CD1c-positive myeloid dendritic cell (primary cell): ENCODE results near the gene SMIM28.

Experiments
- DNase-seq: peaks from one replicate; pipeline ENCODE4 v3.0.0-alpha.2; 2016; ENCODE audit errors: extremely low spot score

Gene SMIM28

GRCh38 chr6:138374230-138374629 is 3.5 kb upstream of the SMIM28 start:
- no peak for DNase-seq

DNA sequence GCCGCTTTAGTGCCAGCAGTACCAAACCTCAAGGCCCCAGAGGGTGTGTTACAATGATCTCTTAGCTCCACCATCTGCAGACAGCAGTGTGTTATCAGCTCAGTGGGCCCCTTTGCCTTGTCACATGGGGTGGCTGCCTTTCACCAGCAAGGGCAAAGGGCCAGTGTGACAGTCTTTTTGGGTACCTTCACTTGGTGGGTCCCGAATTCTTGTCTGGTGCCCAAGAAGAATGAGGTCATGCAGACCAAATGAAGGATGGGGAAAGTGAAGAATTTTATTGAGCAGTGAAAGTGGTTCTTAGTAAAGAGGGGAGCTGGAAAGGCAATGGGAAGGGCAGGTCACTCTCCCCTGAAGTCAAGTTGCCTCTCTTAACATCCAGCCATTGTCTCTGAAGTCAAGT is 2.9 kb upstream of the SMIM28 start:
- DNase-seq = no peak

DNA sequence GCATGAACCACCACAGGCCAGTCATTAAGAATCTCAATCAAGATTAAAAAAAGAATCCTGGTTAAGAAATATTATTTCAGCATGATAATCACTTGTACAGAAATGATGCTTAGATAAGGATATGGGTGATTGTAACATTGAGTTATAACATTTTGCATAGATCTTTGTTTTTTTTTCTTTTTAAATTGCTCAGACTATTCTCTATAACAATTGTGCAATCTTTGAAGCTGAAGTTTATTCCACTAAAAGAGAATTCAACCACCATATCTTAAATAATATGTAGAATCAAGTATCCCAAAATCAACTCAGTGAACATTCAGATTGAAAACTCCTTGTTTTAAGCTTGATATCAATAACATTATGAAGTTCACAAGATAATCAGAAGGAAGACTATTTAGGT is 663 bp upstream of the SMIM28 start:
- DNase-seq = no peak

DNA sequence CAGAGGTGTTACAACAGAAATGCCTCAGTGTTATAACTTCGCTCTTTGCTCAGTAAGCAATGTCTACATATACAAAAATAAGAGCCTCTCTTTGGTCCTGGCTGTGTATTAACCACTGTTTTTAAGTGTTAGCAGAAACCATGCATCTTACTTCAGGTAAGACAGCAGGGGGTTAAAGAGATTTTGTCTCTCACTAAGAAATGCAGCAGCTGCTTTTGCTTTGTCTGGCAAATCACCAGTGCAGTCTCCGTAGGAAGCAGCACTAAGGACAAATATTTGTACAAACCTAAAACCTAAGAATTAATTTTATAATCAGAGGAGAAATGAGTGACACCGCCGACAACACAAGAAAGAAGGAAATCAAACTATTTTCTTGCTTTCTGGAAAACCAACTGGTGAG is 758 bp downstream of the SMIM28 start:
- no peak for DNase-seq

DNA sequence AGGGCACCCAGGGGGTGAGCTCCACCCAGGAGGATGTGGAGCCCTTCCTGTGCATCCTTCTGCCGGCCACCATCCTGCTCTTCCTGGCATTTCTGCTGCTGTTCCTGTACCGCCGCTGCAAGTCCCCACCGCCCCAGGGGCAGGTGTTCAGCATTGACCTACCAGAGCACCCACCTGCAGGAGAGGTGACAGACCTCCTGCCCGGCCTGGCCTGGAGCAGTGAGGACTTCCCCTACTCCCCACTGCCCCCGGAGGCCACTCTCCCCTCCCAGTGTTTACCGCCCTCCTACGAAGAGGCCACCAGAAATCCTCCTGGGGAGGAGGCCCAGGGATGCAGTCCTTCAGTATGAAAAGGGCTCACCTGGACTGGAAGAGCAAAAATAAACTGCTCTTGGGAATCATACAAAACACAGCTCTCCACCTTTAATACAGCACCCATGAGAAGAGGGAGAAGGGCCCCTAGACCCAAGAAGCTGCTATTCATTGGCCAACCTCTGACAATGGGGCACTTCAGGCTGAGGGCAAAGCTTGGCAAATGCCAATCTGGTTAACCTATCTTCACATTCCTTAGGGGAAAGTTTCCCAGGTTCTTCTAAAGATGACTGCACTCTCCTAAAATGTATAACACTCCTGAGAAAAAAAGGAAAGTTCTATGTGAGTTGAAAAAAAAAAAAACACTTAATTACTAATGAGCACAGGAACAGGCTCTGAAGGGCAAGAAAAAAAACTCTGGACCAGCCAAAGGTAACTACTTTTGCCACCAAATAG is 5.0 kb downstream of the SMIM28 start:
- no peak for DNase-seq

DNA sequence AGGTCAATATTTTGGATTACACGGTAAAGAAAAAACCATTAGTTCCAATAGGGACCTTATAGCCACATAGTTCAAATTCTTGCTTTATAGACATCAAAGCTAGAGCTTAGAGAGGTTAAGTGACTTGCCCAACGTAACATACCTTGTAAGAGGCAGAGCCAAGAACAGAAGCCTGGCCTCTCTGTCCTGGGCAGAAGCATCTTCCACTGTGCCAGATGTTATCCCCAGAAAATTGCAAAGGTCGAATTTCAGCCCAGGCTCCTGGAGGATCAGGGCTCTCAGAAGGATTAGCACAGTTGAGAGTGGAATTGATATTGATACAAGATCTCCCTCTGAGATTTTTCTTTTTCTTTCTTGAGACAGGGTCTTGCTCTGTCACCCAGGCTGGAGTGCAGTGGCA is 6.1 kb downstream of the SMIM28 start:
- DNase-seq = no peak

GRCh38 chr6:138386897-138387296 is 9.2 kb downstream of the SMIM28 start:
- DNase-seq = no peak

DNA sequence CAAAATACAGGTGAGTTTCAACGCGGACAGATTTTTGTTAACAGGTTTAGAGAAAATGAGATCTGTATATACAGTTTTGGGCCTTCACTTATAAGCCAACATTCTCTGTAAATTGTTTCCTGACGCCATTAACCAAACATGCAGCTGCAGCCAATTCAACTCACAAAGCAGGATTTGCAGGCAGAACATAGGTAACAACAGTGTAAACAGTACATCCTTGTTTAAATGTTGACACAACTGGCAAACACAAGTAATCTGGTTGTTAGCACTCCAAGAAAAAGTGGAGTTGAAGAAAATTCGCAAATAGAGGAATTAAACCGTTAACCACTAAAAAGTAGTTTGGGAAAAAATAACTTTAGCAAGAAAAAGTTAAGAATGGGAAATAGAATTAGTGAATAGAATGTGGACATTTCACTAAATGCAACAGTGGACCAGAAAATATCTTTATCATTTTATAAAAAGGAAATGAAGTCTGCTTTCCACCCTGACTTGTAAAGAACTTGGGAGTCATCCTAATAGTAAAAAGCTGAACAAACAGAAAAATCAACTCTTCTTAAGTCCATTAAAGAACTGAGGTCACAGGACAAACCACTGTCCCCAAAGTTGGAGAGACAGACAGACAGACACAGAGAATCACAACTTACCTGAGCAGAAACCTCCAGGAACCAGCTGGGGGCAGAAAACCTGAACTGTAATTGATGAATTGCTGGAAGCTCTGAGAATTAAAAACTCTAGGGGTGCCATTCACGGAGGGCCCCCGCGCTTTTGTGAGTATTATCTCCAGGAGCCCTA is 10.1 kb downstream of the SMIM28 start:
- no peak for DNase-seq

DNA sequence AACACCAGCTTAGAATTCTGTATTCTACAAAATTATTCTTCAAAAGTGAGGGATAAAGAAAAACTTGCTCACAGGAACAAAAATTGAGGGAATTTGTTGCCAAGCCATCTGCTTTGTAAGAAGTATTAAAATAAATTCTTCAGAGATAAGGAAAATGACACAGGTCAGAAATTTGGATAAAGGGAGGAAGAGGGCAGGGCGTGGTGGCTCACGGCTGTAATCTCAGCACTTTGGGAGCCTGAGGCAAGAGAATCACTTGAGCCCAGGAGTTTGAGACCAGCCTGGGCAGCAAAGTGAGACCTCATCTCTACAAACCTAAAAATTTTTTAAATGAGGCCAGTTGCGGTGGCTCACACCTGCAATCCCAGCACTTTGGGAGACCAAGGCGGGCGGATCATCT is 11.8 kb downstream of the SMIM28 start:
- DNase-seq = no peak

DNA sequence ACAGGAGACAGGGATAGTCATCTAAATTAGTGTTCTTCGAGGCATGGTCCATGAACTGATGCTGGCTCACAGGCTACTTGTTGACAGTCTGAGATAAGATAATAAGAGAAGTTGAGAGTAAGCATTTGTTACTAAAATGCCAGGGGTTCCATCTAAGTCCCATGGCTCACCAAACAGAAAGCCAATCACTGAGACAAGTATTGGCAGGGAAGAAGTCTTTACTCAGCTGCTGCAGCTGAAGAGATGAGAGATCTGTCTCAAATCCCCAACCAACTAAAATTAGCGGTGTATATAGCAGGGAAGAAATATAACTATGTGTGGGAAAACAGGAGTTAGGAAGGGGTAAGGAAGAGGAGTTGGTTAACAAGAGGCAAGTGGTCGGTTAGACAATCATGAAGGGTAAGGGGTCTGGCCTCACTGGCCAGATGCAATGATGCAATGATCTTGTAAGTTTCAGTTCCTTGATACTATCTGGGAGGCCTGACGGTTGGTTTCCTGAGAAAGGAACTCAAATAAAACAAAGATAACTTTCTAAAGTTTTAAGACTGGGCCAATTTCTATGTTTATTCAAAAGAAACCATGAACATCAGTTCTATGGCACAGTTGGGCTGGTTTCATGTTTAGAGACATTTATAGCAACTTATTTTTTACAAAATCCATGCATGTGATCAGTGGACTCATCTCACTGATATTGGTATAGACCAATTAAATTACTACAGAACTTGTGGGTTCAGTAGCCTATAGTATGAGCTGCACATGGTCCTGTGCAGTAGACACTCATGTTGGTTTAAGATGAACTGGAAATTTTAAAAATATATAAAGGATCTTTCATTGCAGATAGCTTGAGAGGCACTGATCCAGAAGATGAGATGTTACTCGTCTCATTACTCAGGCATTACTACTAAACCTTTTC is 16.4 kb downstream of the SMIM28 start:
- peak; percentile 41 for DNase-seq

DNA sequence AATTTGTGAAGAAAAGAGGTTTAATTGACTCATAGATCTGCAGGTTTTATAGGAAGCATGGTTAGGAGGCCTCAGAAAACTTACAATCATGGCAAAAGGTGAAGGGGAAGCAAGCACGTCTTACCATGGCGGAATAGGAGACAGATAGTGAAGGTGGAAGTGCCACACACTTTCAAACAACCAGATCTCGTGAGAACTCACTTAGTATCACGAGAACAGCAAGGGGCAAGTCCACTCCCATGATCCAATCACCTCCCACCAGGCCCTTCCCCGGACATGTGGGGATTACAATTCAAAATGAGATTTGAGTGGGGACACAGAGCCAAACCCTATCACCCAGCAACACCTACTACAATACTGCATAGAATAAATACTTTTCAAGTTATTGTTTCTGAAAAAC is 19.0 kb downstream of the SMIM28 start:
- no peak for DNase-seq

GRCh38 chr6:138397128-138398122 is 19.7 kb downstream of the SMIM28 start:
- no peak for DNase-seq

- no peak for DNase-seq
These were observed 22.6 kb downstream of the SMIM28 start for GRCh38 chr6:138400326-138400725.

DNA sequence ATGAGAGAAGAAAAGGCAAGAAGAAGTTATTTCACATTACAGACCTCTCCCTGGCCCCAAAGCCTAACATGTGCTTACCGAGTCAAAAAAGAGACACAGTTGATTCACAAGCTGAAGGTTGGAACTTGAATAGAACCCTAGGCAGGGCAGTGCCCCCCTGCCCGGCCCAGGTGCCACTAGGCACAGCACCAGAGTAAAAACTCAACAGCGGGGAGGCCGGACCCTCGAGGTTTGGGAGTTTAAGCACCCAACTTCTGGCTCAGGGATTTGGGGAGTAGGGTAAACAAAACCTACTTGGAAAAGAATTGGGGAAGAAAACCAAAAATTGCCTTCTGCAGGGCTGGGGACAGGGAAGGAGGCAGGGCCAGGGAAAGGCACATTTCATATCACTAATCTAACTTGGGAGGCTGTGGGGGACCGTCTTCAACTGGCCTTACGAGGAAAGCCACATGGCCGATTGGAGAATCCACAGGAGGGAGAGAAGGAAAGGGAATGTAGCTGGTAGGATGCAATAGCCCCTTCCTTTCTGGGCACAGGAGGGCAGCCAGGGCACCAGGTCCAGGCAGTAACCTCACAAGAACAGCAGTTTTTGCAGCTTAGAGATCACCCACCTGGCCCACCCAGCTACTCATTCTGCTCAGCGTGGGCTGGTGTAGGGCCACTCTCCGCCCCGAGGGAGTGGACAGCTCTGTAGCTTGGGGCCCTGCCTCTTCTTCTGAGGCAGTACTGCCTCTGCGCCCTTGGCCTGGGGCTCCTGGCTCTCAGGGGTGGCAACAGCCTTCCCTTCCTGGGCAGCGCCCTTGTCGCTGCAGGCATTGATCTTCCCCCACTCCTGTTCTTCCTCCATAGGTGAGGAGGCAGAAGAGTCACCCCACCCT is 24.5 kb downstream of the SMIM28 start:
- no peak for DNase-seq

- DNase-seq = no peak
These were observed 25.1 kb downstream of the SMIM28 start for GRCh38 chr6:138402838-138403187.

DNA sequence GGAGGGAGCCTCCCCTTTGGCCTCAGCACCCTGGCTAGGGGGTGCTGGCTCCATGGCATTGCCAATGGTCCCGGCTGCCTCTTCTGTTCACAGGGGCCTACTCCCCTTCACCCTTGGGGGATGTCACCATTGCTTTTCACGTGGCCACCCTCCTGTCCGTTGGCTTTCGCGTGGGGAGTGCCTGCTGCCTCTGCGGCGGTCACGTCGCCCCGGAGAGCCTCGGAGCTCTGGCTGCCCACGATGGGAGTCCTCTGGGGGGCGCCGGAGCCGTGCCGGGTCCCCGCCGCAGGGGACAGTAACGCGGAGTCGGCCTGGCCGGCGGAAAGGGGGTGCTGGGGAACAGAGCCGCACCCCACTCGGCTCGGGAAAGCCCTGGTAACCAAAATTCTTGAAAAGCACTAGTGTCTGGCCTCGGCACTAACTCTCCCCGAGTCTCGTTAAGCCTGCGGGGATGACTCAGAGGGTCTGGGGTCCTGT is 25.7 kb downstream of the SMIM28 start:
- DNase-seq = peak; percentile 14

DNA sequence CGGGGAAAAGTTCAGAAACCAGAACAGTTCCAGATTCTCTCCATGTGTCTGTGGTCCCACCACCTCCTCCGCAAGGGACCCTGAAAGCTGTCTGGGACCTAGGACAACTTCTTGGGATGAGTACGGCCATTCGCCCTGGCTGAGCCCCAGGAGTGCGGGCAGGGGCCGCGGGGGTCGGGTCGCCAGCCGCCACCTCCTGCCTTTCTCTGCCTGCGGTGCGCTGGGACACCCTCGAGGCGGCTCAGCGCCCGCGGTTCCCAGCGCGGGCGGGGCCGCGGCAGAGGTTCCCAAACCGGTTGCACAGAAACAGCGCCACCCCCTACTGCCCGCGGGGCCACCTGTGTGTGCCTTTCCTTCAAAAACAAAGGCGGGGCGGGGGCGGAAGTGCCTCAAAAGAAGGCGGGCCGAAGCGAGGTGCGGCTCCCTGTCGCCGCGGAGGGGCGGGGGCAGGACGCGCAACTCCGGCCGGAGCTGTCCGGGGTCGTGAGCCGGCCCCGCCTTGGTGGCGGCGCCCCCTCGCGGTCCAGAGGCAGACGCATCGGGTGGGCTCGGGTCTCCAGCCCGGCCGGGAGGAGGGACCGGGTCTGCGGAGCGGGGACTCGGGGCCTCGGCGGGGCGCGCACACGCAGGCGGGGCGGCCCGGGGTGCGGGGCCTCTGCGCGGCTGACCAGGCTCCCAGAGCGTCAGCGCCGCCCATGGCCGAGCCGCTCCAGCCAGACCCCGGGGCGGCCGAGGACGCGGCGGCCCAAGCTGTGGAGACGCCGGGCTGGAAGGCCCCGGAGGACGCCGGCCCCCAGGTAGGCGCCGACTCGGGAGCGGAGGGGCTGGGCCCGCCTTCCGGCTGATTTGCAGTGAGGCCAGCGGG is 26.3 kb downstream of the SMIM28 start, which contains the start of gene HEBP2:
HEBP2 (plus strand) TSS at position 423 of the 865 bp plus-strand sequence; CDS start at position 696, 273 bp downstream.
- peak; percentile 83 for DNase-seq

- peak; percentile 25 for DNase-seq
These were observed 27.1 kb downstream of the SMIM28 start for GRCh38 chr6:138404666-138405337.
